H9 (cell line): ENCODE results near the gene CEP350. TPM values are rescaled to one million over a fixed set of nuclear protein-coding genes. Genes with fewer than 3 reads are reported as not detected.

ENCODE experiments used
- DNase-seq: peaks from one replicate; pipeline ENCODE4 v3.0.0-alpha.2; 2017
- H2AFZ ChIP-seq: one replicate; pipeline ENCODE4 v1.6.1; 2013; ENCODE audit warnings: mild to moderate bottlenecking, low read length, control low read depth, moderate library complexity
- H2AK5ac ChIP-seq: 2 replicates; pipeline ENCODE4 v1.6.1; 2013; ENCODE audit warnings: low read length, control low read depth, mixed read lengths; ENCODE audit not compliant: insufficient read length
- H2BK120ac ChIP-seq: one replicate; pipeline ENCODE4 v1.6.1; 2013; ENCODE audit warnings: low read depth, mild to moderate bottlenecking, low read length, control low read depth, inconsistent platforms; ENCODE audit not compliant: poor library complexity, severe bottlenecking
- H2BK12ac ChIP-seq: 2 replicates; pipeline ENCODE4 v1.6.1; 2013; ENCODE audit warnings: low read length, control low read depth, mixed read lengths, low read depth; ENCODE audit not compliant: insufficient read length
- H2BK15ac ChIP-seq: 2 replicates; pipeline ENCODE4 v1.6.1; 2013; ENCODE audit warnings: low read depth, low read length, control low read depth
- H2BK20ac ChIP-seq: one replicate; pipeline ENCODE4 v1.6.1; 2013; ENCODE audit warnings: low read depth, mild to moderate bottlenecking, low read length, control low read depth, inconsistent platforms; ENCODE audit not compliant: poor library complexity, severe bottlenecking
- H2BK5ac ChIP-seq: 2 replicates; pipeline ENCODE4 v1.6.1; 2013; ENCODE audit warnings: low read length, control low read depth, mixed read lengths; ENCODE audit not compliant: insufficient read length
- H3K14ac ChIP-seq: 2 replicates; pipeline ENCODE4 v1.6.1; 2013; ENCODE audit warnings: low read length, control low read depth; ENCODE audit not compliant: insufficient read depth
- H3K18ac ChIP-seq: 2 replicates; pipeline ENCODE4 v1.6.1; 2013; ENCODE audit warnings: low read depth, mild to moderate bottlenecking, mixed read lengths, low read length, control low read depth; ENCODE audit not compliant: insufficient read length
- H3K23ac ChIP-seq: 2 replicates; pipeline ENCODE4 v1.6.1; 2013; ENCODE audit warnings: low read length, control low read depth, mixed read lengths, low read depth; ENCODE audit not compliant: insufficient read length
- H3K23me2 ChIP-seq: 2 replicates; pipeline ENCODE4 v1.6.1; 2013; ENCODE audit warnings: low read depth, mild to moderate bottlenecking, mixed read lengths, low read length, control low read depth; ENCODE audit not compliant: insufficient read length, poor library complexity, severe bottlenecking
- H3K27ac ChIP-seq: 2 replicates; pipeline ENCODE4 v1.5.1; 2013; ENCODE audit warnings: low read length, control low read depth, mixed read lengths, low read depth; ENCODE audit not compliant: insufficient read length
- H3K27me3 ChIP-seq: 2 replicates; pipeline ENCODE4 v1.6.1; 2013; ENCODE audit warnings: low read length, control low read depth, inconsistent platforms; ENCODE audit not compliant: insufficient read depth
- H3K4ac ChIP-seq: 2 replicates; pipeline ENCODE4 v1.6.1; 2013; ENCODE audit warnings: low read depth, mild to moderate bottlenecking, control low read depth, inconsistent platforms, low read length, moderate library complexity
- H3K4me1 ChIP-seq: 2 replicates; pipeline ENCODE4 v1.6.1; 2013; ENCODE audit warnings: low read length, control low read depth, inconsistent platforms; ENCODE audit not compliant: insufficient read depth
- H3K4me2 ChIP-seq: 2 replicates; pipeline ENCODE4 v1.6.1; 2013; ENCODE audit warnings: low read length, control low read depth, mixed read lengths; ENCODE audit not compliant: insufficient read length, insufficient read depth
- H3K56ac ChIP-seq: 2 replicates; pipeline ENCODE4 v1.6.1; 2013; ENCODE audit warnings: low read depth, mild to moderate bottlenecking, mixed read lengths, low read length, control low read depth; ENCODE audit not compliant: insufficient read length
- H3K79me1 ChIP-seq: 2 replicates; pipeline ENCODE4 v1.6.1; 2013; ENCODE audit warnings: low read depth, mild to moderate bottlenecking, moderate library complexity, low read length, control low read depth, inconsistent platforms; ENCODE audit not compliant: insufficient read depth, poor library complexity, severe bottlenecking
- H3K79me2 ChIP-seq: 2 replicates; pipeline ENCODE4 v1.6.1; 2013; ENCODE audit warnings: low read length, control low read depth, inconsistent platforms; ENCODE audit not compliant: insufficient read depth
- H3K9ac ChIP-seq: 2 replicates; pipeline ENCODE4 v1.6.1; 2013; ENCODE audit warnings: low read length, control low read depth, mixed read lengths; ENCODE audit not compliant: insufficient read length; ENCODE audit errors: extremely low read depth
- H3K9me3 ChIP-seq: one replicate; pipeline ENCODE4 v1.6.1; 2013; ENCODE audit warnings: low read depth, low read length, inconsistent platforms; ENCODE audit not compliant: control insufficient read depth
- H3T11ph ChIP-seq: one replicate; pipeline ENCODE4 v1.6.1; 2013; ENCODE audit warnings: mild to moderate bottlenecking, low read length, control low read depth, inconsistent platforms
- H4K20me1 ChIP-seq: one replicate; pipeline ENCODE4 v1.6.1; 2013; ENCODE audit not compliant: control insufficient read depth, insufficient read length, insufficient read depth
- H4K5ac ChIP-seq: 2 replicates; pipeline ENCODE4 v1.6.1; 2013; ENCODE audit warnings: low read depth, mild to moderate bottlenecking, mixed read lengths, low read length, control low read depth; ENCODE audit not compliant: insufficient read length
- H4K8ac ChIP-seq: replicated peaks from 2 replicates; pipeline ENCODE4 v1.6.1; 2013; ENCODE audit warnings: low read length, control low read depth, mixed read lengths, low read depth; ENCODE audit not compliant: insufficient read length
- H4K91ac ChIP-seq: 2 replicates; pipeline ENCODE4 v1.6.1; 2013; ENCODE audit warnings: low read depth, mild to moderate bottlenecking, moderate library complexity, mixed read lengths, low read length, control low read depth; ENCODE audit not compliant: insufficient read length
- H3K27ac Mint-ChIP-seq, 3 experiments: 2 replicates in 2 of 3; 3 replicates in 1 of 3; pipeline ENCODE4 v1.8.0; 2020 to 2021; ENCODE audit warnings: mixed read lengths in 3 of 3, mild to moderate bottlenecking in 1 of 3, moderate library complexity in 1 of 3
- H3K27me3 Mint-ChIP-seq: 2 replicates; pipeline ENCODE4 v1.8.0; 2021; ENCODE audit warnings: low read depth, mild to moderate bottlenecking, moderate library complexity, mixed read lengths
- H3K36me3 Mint-ChIP-seq, 3 experiments: 2 replicates in 2 of 3; 3 replicates in 1 of 3; pipeline ENCODE4 v1.8.0; 2020 to 2021; ENCODE audit warnings: low read depth in 3 of 3, mixed read lengths in 3 of 3; ENCODE audit not compliant: insufficient read depth in 1 of 3
- H3K4me1 Mint-ChIP-seq, 2 experiments: 2 replicates each; pipeline ENCODE4 v1.8.0; 2020; ENCODE audit warnings: mixed read lengths in 2 of 2
- H3K4me3 Mint-ChIP-seq, 2 experiments: 2 replicates in 1 of 2; 3 replicates in 1 of 2; pipeline ENCODE4 v1.8.0; 2020 to 2021; ENCODE audit warnings: mild to moderate bottlenecking in 2 of 2, mixed read lengths in 2 of 2, moderate library complexity in 1 of 2
- H3K9me3 Mint-ChIP-seq, 2 experiments: 2 replicates in 1 of 2; 3 replicates in 1 of 2; pipeline ENCODE4 v1.8.0; 2020; ENCODE audit warnings: mild to moderate bottlenecking in 2 of 2, mixed read lengths in 2 of 2, moderate library complexity in 1 of 2
- CTCF ChIP-seq: fragments of 200-600 bp; sonication (generic); conservative IDR thresholded peaks from 3 replicates; pipeline ENCODE4 v1.8.0; 2021; ENCODE audit warnings: antibody characterized with exemption, mild to moderate bottlenecking
- WGBS: extraction: QIAGEN DNeasy Blood & Tissue Kit; methylation state at CpG from one replicate; pipeline ENCODE4 v1.1.7; 2013; ENCODE audit warnings: missing lambda C conversion rate, low lambda C conversion rate, mixed read lengths; ENCODE audit not compliant: insufficient read length; ENCODE audit errors: extremely low coverage; 5-methylcytosine and 5-hydroxymethylcytosine counted together
- total RNA-seq: library from RNA; stranded (reverse); gene quantifications from 2 replicates; pipeline ENCODE4 v1.2.1, GENCODE V29; 2021

CEP350 gene
- total RNA-seq, 1 experiment from 2014 or later = 39.2 TPM

DNA sequence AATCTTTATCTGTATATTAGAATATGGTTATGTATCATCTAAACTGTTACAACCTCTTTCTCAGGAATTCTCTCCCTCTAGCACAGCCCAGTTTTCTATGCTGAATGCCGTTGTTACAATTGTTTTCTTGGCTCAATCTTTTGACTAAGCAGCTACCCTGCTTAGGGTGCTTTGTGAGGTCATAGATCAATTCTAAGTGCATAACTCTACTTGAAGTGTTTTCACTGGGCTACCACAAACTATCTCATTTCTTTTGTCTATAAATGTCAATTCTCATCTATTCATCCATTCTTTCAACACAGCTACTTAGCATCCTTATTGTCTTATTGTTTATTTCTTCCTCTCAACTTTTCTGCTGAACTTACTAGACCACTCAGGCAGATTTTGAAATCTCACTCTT, 77.1 kb downstream of the CEP350 start:
- no peak overlapping the region for H2AK5ac ChIP-seq
- H3K27me3 ChIP-seq = no peaks in the 10 kb centered on the region
- H2BK15ac ChIP-seq = no peak overlapping the region
- no peak overlapping the region for H3K14ac ChIP-seq
- H3K4me2 ChIP-seq = no peak overlapping the region
- no peak overlapping the region for H3T11ph ChIP-seq
- no peak overlapping the region for H3K27ac Mint-ChIP-seq
- no peaks in the 10 kb centered on the region for H3K9me3 Mint-ChIP-seq
- no peak overlapping the region for H3K18ac ChIP-seq
- H3K79me2 ChIP-seq = no peaks in the 10 kb centered on the region
- H4K20me1 ChIP-seq = no peaks in the 10 kb centered on the region
- no peak overlapping the region for H4K91ac ChIP-seq
- no peak for TF ChIP-seq CTCF
- H4K8ac ChIP-seq = no peak overlapping the region
- no peaks in the 10 kb centered on the region for H3K4me1 ChIP-seq
- H4K5ac ChIP-seq = no peak overlapping the region
- no peak overlapping the region for H3K56ac ChIP-seq
- no peaks in the 10 kb centered on the region for H3K4me1 Mint-ChIP-seq
- no peak overlapping the region for H3K23ac ChIP-seq
- no peak overlapping the region for H2AFZ ChIP-seq
- H3K36me3 Mint-ChIP-seq = peaks cover 11 to 40% (median 14%) of the 10 kb centered on the region in 3 experiments
- no peak for DNase-seq
- H3K79me1 ChIP-seq = no peaks in the 10 kb centered on the region
- no peak overlapping the region for H2BK20ac ChIP-seq
- no peaks in the 10 kb centered on the region for H3K23me2 ChIP-seq
- H2BK5ac ChIP-seq = no peak overlapping the region
- no peak overlapping the region for H3K27ac ChIP-seq
- H3K9me3 ChIP-seq = no peaks in the 10 kb centered on the region
- no peaks in the 10 kb centered on the region for H3K27me3 Mint-ChIP-seq
- H3K4me3 Mint-ChIP-seq = no peak overlapping the region
- no peak overlapping the region for H2BK120ac ChIP-seq
- H3K9ac ChIP-seq = no peak overlapping the region
- no peak overlapping the region for H3K4ac ChIP-seq
- no CpG with 5 or more reads among the region's 1 CpG for WGBS
- H2BK12ac ChIP-seq = no peak overlapping the region
